Duodenal mucosa (tissue), 2 donors: ENCODE measurements around the gene GAREM2.

Source experiments
- H3K27ac ChIP-seq: one replicate; pipeline ENCODE4 v1.7.0; 2013; ENCODE audit warnings: low read depth, low read length
- H3K27me3 ChIP-seq, 2 donors: one replicate each; pipeline ENCODE4 v1.7.0; 2013; ENCODE audit warnings: low read length in 2 of 2, control low read depth in 1 of 2; ENCODE audit not compliant: insufficient read depth in 2 of 2, control insufficient read depth in 1 of 2
- H3K36me3 ChIP-seq, 2 donors: one replicate each; pipeline ENCODE4 v1.7.0; 2013; ENCODE audit warnings: low read length in 2 of 2, control low read depth in 1 of 2; ENCODE audit not compliant: insufficient read depth in 2 of 2, control insufficient read depth in 1 of 2
- H3K4me1 ChIP-seq, 2 donors: one replicate each; pipeline ENCODE4 v1.7.0; 2013; ENCODE audit warnings: low read length in 2 of 2, control low read depth in 1 of 2; ENCODE audit not compliant: insufficient read depth in 2 of 2, control insufficient read depth in 1 of 2
- H3K4me3 ChIP-seq, 2 donors: one replicate each; pipeline ENCODE4 v1.7.0; 2013; ENCODE audit warnings: low read length in 2 of 2, low read depth in 1 of 2
- H3K9ac ChIP-seq, 2 donors: one replicate each; pipeline ENCODE4 v1.7.0; 2013; ENCODE audit warnings: low read length in 2 of 2, low read depth in 1 of 2
- H3K9me3 ChIP-seq, 2 donors: one replicate each; pipeline ENCODE4 v1.7.0; 2013; ENCODE audit warnings: low read length in 2 of 2, control low read depth in 1 of 2; ENCODE audit not compliant: control insufficient read depth in 1 of 2

The GAREM2 gene

GRCh38 chr2:26224095-26224494 lies 51.2 kb downstream of the GAREM2 start:
- Histone ChIP-seq H3K27ac (no peak overlapping the region), H3K9ac (no peak overlapping the region), H3K4me1 (no peaks in the 10 kb centered on the region), H3K4me3 (no peak overlapping the region), H3K27me3 (no peaks in the 10 kb centered on the region), H3K9me3 (no peaks in the 10 kb centered on the region), H3K36me3 (peaks cover 33 to 55% of the 10 kb centered on the region in 2 donors)

GRCh38 chr2:26229595-26229994 lies 56.7 kb downstream of the GAREM2 start:
- no peaks in the 10 kb centered on the region for H3K27me3 ChIP-seq
- no peaks in the 10 kb centered on the region for H3K9me3 ChIP-seq
- no peaks in the 10 kb centered on the region for H3K4me1 ChIP-seq
- H3K27ac ChIP-seq, result no peak overlapping the region
- peaks cover 52 to 62% of the 10 kb centered on the region in 2 donors for H3K36me3 ChIP-seq
- no peak overlapping the region for H3K4me3 ChIP-seq
- no peak overlapping the region for H3K9ac ChIP-seq

GRCh38 chr2:26230806-26231205 lies 57.9 kb downstream of the GAREM2 start:
- Histone ChIP-seq H3K9me3 (no peaks in the 10 kb centered on the region), H3K27me3 (no peaks in the 10 kb centered on the region), H3K27ac (no peak overlapping the region), H3K9ac (no peak overlapping the region), H3K4me3 (no peak overlapping the region), H3K4me1 (peaks cover 0 to 4% of the 10 kb centered on the region in 2 donors), H3K36me3 (peaks cover 60 to 72% of the 10 kb centered on the region in 2 donors)

- H3K36me3 ChIP-seq, result peaks cover 55 to 74% of the 10 kb centered on the region in 2 donors
- H3K4me1 ChIP-seq, result peaks cover 24 to 33% of the 10 kb centered on the region in 2 donors
- no peak overlapping the region for H3K4me3 ChIP-seq
- H3K9me3 ChIP-seq, result no peaks in the 10 kb centered on the region
- no peak overlapping the region for H3K9ac ChIP-seq
- H3K27ac ChIP-seq, result no peak overlapping the region
- H3K27me3 ChIP-seq, result no peaks in the 10 kb centered on the region
These were observed 62.2 kb downstream of the GAREM2 start for GRCh38 chr2:26235089-26235488.

- Histone ChIP-seq H3K4me1 (peaks cover 35 to 51% of the 10 kb centered on the region in 2 donors), H3K27ac (no peak overlapping the region), H3K27me3 (no peaks in the 10 kb centered on the region), H3K9me3 (no peaks in the 10 kb centered on the region), H3K9ac (no peak overlapping the region), H3K36me3 (peaks cover 41 to 49% of the 10 kb centered on the region in 2 donors), H3K4me3 (no peak overlapping the region)
These were observed 65.0 kb downstream of the GAREM2 start for GRCh38 chr2:26237868-26238267.

- peaks cover 35 to 43% of the 10 kb centered on the region in 2 donors for H3K36me3 ChIP-seq
These were observed 65.5 kb downstream of the GAREM2 start for GRCh38 chr2:26238311-26238958.

More at GRCh38 chr2:26238311-26238958, 65.5 kb downstream of the GAREM2 start:
- no peak overlapping the region for H3K9ac ChIP-seq
- peaks cover 35 to 51% of the 10 kb centered on the region in 2 donors for H3K4me1 ChIP-seq
- H3K27me3 ChIP-seq, result no peaks in the 10 kb centered on the region
- no peaks in the 10 kb centered on the region for H3K9me3 ChIP-seq
- no peak overlapping the region for H3K27ac ChIP-seq
- H3K4me3 ChIP-seq, result no peak overlapping the region
